Stimulated activated naive B cell treated with anti-CD40 and anti-IgM and Interleukin-4, amounts not matched to agents 10 μg/mL and 1 μg/mL and 100 μg/mL, for 72 hours (primary cell): ENCODE measurements around the gene TRIM4.

ENCODE experiments used
- ATAC-seq, 2 donors: fragments of 150-1000 bp; cut with Tn5 transposase; replicated peaks; 2 replicates each; pipeline ENCODE4 v1.10.0; 2021; ENCODE audit warnings: moderate library complexity in 1 of 2
- DNase-seq: peaks from one replicate; pipeline ENCODE4 v3.0.0; 2021
- H3K27ac Mint-ChIP-seq: one replicate; pipeline ENCODE4 v1.8.0; 2022; ENCODE audit warnings: mild to moderate bottlenecking, mixed read lengths
- H3K27me3 Mint-ChIP-seq, 2 donors: one replicate each; pipeline ENCODE4 v1.8.0; 2022; ENCODE audit warnings: mixed read lengths in 2 of 2
- H3K36me3 Mint-ChIP-seq, 2 donors: one replicate each; pipeline ENCODE4 v1.8.0; 2022; ENCODE audit warnings: mixed read lengths in 2 of 2, mild to moderate bottlenecking in 1 of 2
- H3K4me1 Mint-ChIP-seq, 2 donors: one replicate each; pipeline ENCODE4 v1.8.0; 2022; ENCODE audit warnings: mixed read lengths in 2 of 2, mild to moderate bottlenecking in 1 of 2
- H3K4me3 Mint-ChIP-seq, 2 donors: one replicate each; pipeline ENCODE4 v1.8.0; 2022; ENCODE audit warnings: mild to moderate bottlenecking in 2 of 2, mixed read lengths in 2 of 2, moderate library complexity in 1 of 2
- H3K9me3 Mint-ChIP-seq, 2 donors: one replicate each; pipeline ENCODE4 v1.8.0; 2022; ENCODE audit warnings: mixed read lengths in 2 of 2, mild to moderate bottlenecking in 1 of 2

TRIM4 gene

GRCh38 chr7:99844328-99844727, 75.0 kb downstream of the TRIM4 start:
- ATAC-seq (no peak), DNase-seq (no peak)
- H3K4me3 Mint-ChIP-seq = no peak overlapping the region
- no peaks in the 10 kb centered on the region for H3K4me1 Mint-ChIP-seq
- no peaks in the 10 kb centered on the region for H3K36me3 Mint-ChIP-seq
- no peaks in the 10 kb centered on the region for H3K9me3 Mint-ChIP-seq
- H3K27me3 Mint-ChIP-seq = peaks cover 19 to 37% of the 10 kb centered on the region in 2 donors
- no peak overlapping the region for H3K27ac Mint-ChIP-seq

- Mint-ChIP-seq H3K4me1 (no peaks in the 10 kb centered on the region), H3K4me3 (no peak overlapping the region), H3K27ac (no peak overlapping the region), H3K9me3 (no peaks in the 10 kb centered on the region), H3K27me3 (peaks cover 19 to 32% of the 10 kb centered on the region in 2 donors), H3K36me3 (no peaks in the 10 kb centered on the region)
- DNase-seq (no peak), ATAC-seq (no peak)
Measured at GRCh38 chr7:99843808-99844207, 75.5 kb downstream of the TRIM4 start.

GRCh38 chr7:99842926-99843325, 76.4 kb downstream of the TRIM4 start:
- Mint-ChIP-seq H3K27ac (no peak overlapping the region), H3K9me3 (no peaks in the 10 kb centered on the region), H3K4me1 (peaks cover 2 to 6% of the 10 kb centered on the region in 2 donors), H3K27me3 (peaks cover 10 to 23% of the 10 kb centered on the region in 2 donors), H3K4me3 (no peak overlapping the region), H3K36me3 (no peaks in the 10 kb centered on the region)
- no peak for DNase-seq
- no peak for ATAC-seq
